HepG2 (cell line): Measurements from ENCODE around the gene POLD3. TPM values are rescaled to one million over a fixed set of nuclear protein-coding genes. Genes with fewer than 3 reads are reported as not detected.

ENCODE experiments used
- ATAC-seq: fragments of 200-7000 bp; cut with Tn5 transposase; 3 replicates; pipeline ENCODE4 v1.9.1; 2020; ENCODE audit warnings: mild to moderate bottlenecking, moderate library complexity
- BruUV-seq: library from RNA; stranded (reverse); fragments of 400-500 nt; replicated peaks from 2 replicates; lab custom pipeline; 2021; lab: Mats Ljungman, UMichigan
- CTCF ChIA-PET: fragments of 300-600 bp; formaldehyde crosslinking; extraction: SDS; loops from one replicate; lab custom pipeline; 2021; ENCODE audit warnings: low total read pairs, inconsistent platforms, low intra/inter-chr PET ratio; lab: Yijun Ruan, JAX
- POLR2A ChIA-PET: fragments of 350-600 bp; sonication (Branson Sonifier 250); formaldehyde crosslinking; loops from one replicate; lab custom pipeline; 2020; ENCODE audit warnings: antibody characterized with exemption, inconsistent platforms; lab: Yijun Ruan, JAX
- DNase-seq: peaks from one replicate; pipeline ENCODE4 v3.0.0-alpha.2; 2015; ENCODE audit warnings: low spot score
- FAIRE-seq: peaks from 3 replicates; lab custom pipeline; 2011; peaks lifted over from hg19 to GRCh38; lab: Jason Lieb, UNC
- H2AFZ ChIP-seq: one replicate; pipeline ENCODE4 v1.6.1; 2011; ENCODE audit warnings: low read length, inconsistent platforms
- H3K27ac ChIP-seq: fragments of 300-600 bp; 3 replicates; pipeline ENCODE4 v1.8.0; 2011; ENCODE audit warnings: mixed run types, mild to moderate bottlenecking, mixed read lengths, low read length, inconsistent platforms; ENCODE audit not compliant: insufficient read depth; ENCODE audit errors: extremely low read length
- H3K27me3 ChIP-seq, 2 experiments: fragments of 200-600 bp in 1 of 2; 2 replicates in 1 of 2; 3 replicates in 1 of 2; pipeline versions ENCODE4 v1.6.0 to v1.8.0; 2011; ENCODE audit warnings: low read length in 2 of 2, mild to moderate bottlenecking in 2 of 2, moderate library complexity in 2 of 2, inconsistent platforms in 1 of 2; ENCODE audit not compliant: insufficient read depth in 2 of 2, control insufficient read depth in 1 of 2
- H3K36me3 ChIP-seq, 2 experiments: fragments of 200-600 bp in 1 of 2; replicated peaks in 1 of 2; 2 replicates in 1 of 2; 3 replicates in 1 of 2; pipeline versions ENCODE4 v1.5.1 to v1.8.0; 2011; ENCODE audit warnings: low read length in 2 of 2, inconsistent platforms in 1 of 2; ENCODE audit not compliant: insufficient read depth in 2 of 2, control insufficient read depth in 1 of 2
- H3K4me1 ChIP-seq: 2 replicates; pipeline ENCODE4 v1.5.1; 2012; ENCODE audit warnings: low read length, inconsistent platforms; ENCODE audit not compliant: insufficient read depth
- H3K4me2 ChIP-seq: 2 replicates; pipeline ENCODE4 v1.6.0; 2011; ENCODE audit warnings: low read depth, low read length, inconsistent platforms
- H3K4me3 ChIP-seq, 3 experiments: fragments of 200-600 bp in 1 of 3; sonication (generic), shearing (Covaris generic) in 1 of 3; replicated peaks in 1 of 3; 2 replicates each; pipeline ENCODE4 v1.5.1; 2011 to 2016; ENCODE audit warnings: low read length in 3 of 3, inconsistent platforms in 2 of 3, low read depth in 2 of 3, mild to moderate bottlenecking in 2 of 3, control low read depth in 1 of 3, mixed read lengths in 1 of 3; ENCODE audit not compliant: insufficient read depth in 1 of 3
- H3K79me2 ChIP-seq: one replicate; pipeline ENCODE4 v1.6.1; 2011; ENCODE audit warnings: low read length, inconsistent platforms; ENCODE audit not compliant: insufficient read depth
- H3K9ac ChIP-seq: 2 replicates; pipeline ENCODE4 v1.6.0; 2011; ENCODE audit warnings: mild to moderate bottlenecking, low read depth, low read length, inconsistent platforms; ENCODE audit not compliant: insufficient read depth
- H3K9me3 ChIP-seq: 2 replicates; pipeline ENCODE4 v1.5.1; 2012; ENCODE audit warnings: mild to moderate bottlenecking, low read length
- H4K20me1 ChIP-seq: 2 replicates; pipeline ENCODE4 v1.6.0; 2011; ENCODE audit warnings: inconsistent platforms, mild to moderate bottlenecking, low read length, moderate library complexity; ENCODE audit not compliant: insufficient read depth
- CBFB ChIP-seq: sonication (generic); formaldehyde crosslinking; IDR thresholded peaks from 2 replicates; pipeline ENCODE4 v1.4.0; 2020; ENCODE audit warnings: missing genetic modification reagents
- MATR3 ChIP-seq: sonication (generic); formaldehyde crosslinking; IDR thresholded peaks from 2 replicates; pipeline ENCODE4 v1.4.0; 2020; ENCODE audit warnings: missing genetic modification reagents
- RNF219 ChIP-seq: sonication (generic); formaldehyde crosslinking; IDR thresholded peaks from 2 replicates; pipeline ENCODE4 v1.5.0; 2020; ENCODE audit warnings: mild to moderate bottlenecking, missing genetic modification reagents
- ZMAT5 ChIP-seq: sonication (generic); formaldehyde crosslinking; IDR thresholded peaks from 2 replicates; pipeline ENCODE4 v1.5.0; 2020; ENCODE audit warnings: mild to moderate bottlenecking, low read depth, missing genetic modification reagents, borderline replicate concordance
- ZNF253 ChIP-seq: sonication (generic); formaldehyde crosslinking; IDR thresholded peaks from 2 replicates; pipeline ENCODE4 v1.8.0; 2022; ENCODE audit warnings: mild to moderate bottlenecking, missing genetic modification reagents, borderline replicate concordance
- ZNF460 ChIP-seq: sonication (generic); formaldehyde crosslinking; IDR thresholded peaks from 2 replicates; pipeline ENCODE4 v1.5.1; 2020; ENCODE audit warnings: missing genetic modification reagents, mild to moderate bottlenecking, borderline replicate concordance
- ZNF619 ChIP-seq: sonication (generic); formaldehyde crosslinking; IDR thresholded peaks from 2 replicates; pipeline ENCODE4 v1.4.0; 2020; ENCODE audit warnings: mild to moderate bottlenecking, missing genetic modification reagents
- ZNF772 ChIP-seq: sonication (generic); formaldehyde crosslinking; IDR thresholded peaks from 2 replicates; pipeline ENCODE4 v1.5.0; 2020; ENCODE audit warnings: mild to moderate bottlenecking, missing genetic modification reagents
- WGBS: methylation state at CpG from one replicate; pipeline ENCODE4 v1.1.6; 2017; ENCODE audit warnings: low lambda C conversion rate; 5-methylcytosine and 5-hydroxymethylcytosine counted together
- in situ Hi-C: cut with HindIII; loops from 2 replicates; pipeline ENCODE4 v1.10.0; 2017; ENCODE audit warnings: low pct_unique_long_range_greater_than_20kb; ENCODE audit not compliant: extremely low pct_ligation_motif_present
- intact Hi-C: fragments of 100-400 bp; cut with micrococcal nuclease; formaldehyde crosslinking; loops from one replicate; pipeline ENCODE4 v1.10.0; 2022; ENCODE audit not compliant: unreplicated experiment
- polyA plus RNA-seq, 8 experiments: library from polyadenylated mRNA; depleted of rRNA in 3 of 8; stranded (reverse) in 7 of 8; unstranded in 1 of 8; fragments of >200 nt; fragmentation: Illumina TruSeq in 4 of 8; extraction: Trizol in 4 of 8; gene quantifications; 2 replicates each; pipeline versions ENCODE4 v1.2.1 to v1.2.3, GENCODE V29; 2011 to 2016; ENCODE audit warnings: low read depth in 4 of 8, missing spikeins in 1 of 8, mixed read lengths in 1 of 8; ENCODE audit not compliant: insufficient read depth in 1 of 8
- total RNA-seq, 5 experiments: library from RNA; depleted of rRNA; stranded (reverse); fragments of >200 nt; fragmentation: Illumina TruSeq; extraction: Trizol; gene quantifications; 2 replicates each; pipeline ENCODE4 v1.2.3, GENCODE V29; 2016; ENCODE audit warnings: low read depth in 1 of 5
- TF ChIP-seq, protein P1 (sequence below): sonication (generic); formaldehyde crosslinking; IDR thresholded peaks from 2 replicates; pipeline ENCODE4 v1.4.0; 2020; ENCODE audit warnings: low read depth, mild to moderate bottlenecking, missing genetic modification reagents
- TF ChIP-seq, protein P2 (sequence below): sonication (generic); formaldehyde crosslinking; IDR thresholded peaks from 2 replicates; pipeline ENCODE4 v1.4.0; 2020; ENCODE audit warnings: mild to moderate bottlenecking, missing genetic modification reagents

POLD3 gene
- total and polyA plus RNA-seq, 2 of the 13 experiments (the other 11 are each of a cell fraction or from before 2014, with no cell fraction given), result 6.3 to 18.9 TPM

DNA sequence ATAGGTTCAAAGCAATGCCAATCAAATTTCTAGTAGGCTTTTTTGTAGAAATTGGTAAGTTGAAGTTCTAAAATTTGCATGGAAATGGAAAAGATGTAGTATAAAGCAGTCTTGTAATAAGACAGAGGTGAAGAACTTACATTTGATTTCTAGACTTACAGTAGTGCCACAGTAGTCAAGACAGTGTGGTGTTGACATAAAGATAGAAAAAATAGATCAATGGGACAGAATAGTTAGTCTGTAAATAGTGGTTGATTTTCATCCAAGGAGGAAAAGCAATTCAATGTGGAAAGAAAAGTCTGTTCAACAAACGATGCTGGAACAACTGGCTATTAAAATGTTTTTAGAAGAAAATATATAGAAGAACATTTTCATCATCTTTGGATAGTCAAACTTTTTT is 70.9 kb downstream of the POLD3 start (continued):
- no peak for TF ChIP-seq MATR3 (CRISPR knock-in tag)
- no peak for TF ChIP-seq RNF219
- no peak for TF ChIP-seq ZNF253 (CRISPR knock-in tag)

GRCh38 chr11:74669211-74670160 is 77.1 kb downstream of the POLD3 start:
- POLR2A ChIA-PET, result no interaction called here
- 92% methylated on average over 8 of the region's 17 CpGs for WGBS
- CTCF ChIA-PET, result no interaction called here

More at GRCh38 chr11:74669211-74670160, 77.1 kb downstream of the POLD3 start:
- H3K79me2 ChIP-seq, result no peaks in the 10 kb centered on the region
- ATAC-seq (no peak), DNase-seq (no peak), FAIRE-seq (no peak)
- intact Hi-C loops, result no loop called here
- H3K4me2 ChIP-seq, result no peak overlapping the region
- BruUV-seq, result no TSS peak
- H3K36me3 ChIP-seq, result no peaks in the 10 kb centered on the region
- no peak overlapping the region for H3K4me3 ChIP-seq
- H2AFZ ChIP-seq, result no peak overlapping the region
- H4K20me1 ChIP-seq, result no peaks in the 10 kb centered on the region
- in situ Hi-C loops, result no loop called here
- TF ChIP-seq ZNF460 (no peak), ZNF619 (CRISPR knock-in tag) (no peak), CBFB (CRISPR knock-in tag) (no peak), ZMAT5 (no peak), ZNF772 (CRISPR knock-in tag) (no peak)
- TF ChIP-seq, protein P1, sequence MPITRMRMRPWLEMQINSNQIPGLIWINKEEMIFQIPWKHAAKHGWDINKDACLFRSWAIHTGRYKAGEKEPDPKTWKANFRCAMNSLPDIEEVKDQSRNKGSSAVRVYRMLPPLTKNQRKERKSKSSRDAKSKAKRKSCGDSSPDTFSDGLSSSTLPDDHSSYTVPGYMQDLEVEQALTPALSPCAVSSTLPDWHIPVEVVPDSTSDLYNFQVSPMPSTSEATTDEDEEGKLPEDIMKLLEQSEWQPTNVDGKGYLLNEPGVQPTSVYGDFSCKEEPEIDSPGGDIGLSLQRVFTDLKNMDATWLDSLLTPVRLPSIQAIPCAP (CRISPR knock-in tag), result no peak
- TF ChIP-seq, protein P2, sequence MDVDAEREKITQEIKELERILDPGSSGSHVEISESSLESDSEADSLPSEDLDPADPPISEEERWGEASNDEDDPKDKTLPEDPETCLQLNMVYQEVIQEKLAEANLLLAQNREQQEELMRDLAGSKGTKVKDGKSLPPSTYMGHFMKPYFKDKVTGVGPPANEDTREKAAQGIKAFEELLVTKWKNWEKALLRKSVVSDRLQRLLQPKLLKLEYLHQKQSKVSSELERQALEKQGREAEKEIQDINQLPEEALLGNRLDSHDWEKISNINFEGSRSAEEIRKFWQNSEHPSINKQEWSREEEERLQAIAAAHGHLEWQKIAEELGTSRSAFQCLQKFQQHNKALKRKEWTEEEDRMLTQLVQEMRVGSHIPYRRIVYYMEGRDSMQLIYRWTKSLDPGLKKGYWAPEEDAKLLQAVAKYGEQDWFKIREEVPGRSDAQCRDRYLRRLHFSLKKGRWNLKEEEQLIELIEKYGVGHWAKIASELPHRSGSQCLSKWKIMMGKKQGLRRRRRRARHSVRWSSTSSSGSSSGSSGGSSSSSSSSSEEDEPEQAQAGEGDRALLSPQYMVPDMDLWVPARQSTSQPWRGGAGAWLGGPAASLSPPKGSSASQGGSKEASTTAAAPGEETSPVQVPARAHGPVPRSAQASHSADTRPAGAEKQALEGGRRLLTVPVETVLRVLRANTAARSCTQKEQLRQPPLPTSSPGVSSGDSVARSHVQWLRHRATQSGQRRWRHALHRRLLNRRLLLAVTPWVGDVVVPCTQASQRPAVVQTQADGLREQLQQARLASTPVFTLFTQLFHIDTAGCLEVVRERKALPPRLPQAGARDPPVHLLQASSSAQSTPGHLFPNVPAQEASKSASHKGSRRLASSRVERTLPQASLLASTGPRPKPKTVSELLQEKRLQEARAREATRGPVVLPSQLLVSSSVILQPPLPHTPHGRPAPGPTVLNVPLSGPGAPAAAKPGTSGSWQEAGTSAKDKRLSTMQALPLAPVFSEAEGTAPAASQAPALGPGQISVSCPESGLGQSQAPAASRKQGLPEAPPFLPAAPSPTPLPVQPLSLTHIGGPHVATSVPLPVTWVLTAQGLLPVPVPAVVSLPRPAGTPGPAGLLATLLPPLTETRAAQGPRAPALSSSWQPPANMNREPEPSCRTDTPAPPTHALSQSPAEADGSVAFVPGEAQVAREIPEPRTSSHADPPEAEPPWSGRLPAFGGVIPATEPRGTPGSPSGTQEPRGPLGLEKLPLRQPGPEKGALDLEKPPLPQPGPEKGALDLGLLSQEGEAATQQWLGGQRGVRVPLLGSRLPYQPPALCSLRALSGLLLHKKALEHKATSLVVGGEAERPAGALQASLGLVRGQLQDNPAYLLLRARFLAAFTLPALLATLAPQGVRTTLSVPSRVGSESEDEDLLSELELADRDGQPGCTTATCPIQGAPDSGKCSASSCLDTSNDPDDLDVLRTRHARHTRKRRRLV (CRISPR knock-in tag), result no peak
- H3K27me3 ChIP-seq, result no peaks in the 10 kb centered on the region
- no peaks in the 10 kb centered on the region for H3K9me3 ChIP-seq
- H3K27ac ChIP-seq, result no peak overlapping the region
- peaks cover 8% of the 10 kb centered on the region; the same call in 1 of the 2 replicates for H3K4me1 ChIP-seq
- H3K9ac ChIP-seq, result no peak overlapping the region
